NCI-H345 (cell line): ENCODE measurements around the gene DCLK2.

Source experiments
- DNase-seq: peaks from one replicate; lab custom pipeline; 2025; lab: John Stamatoyannopoulos, UW

Gene DCLK2

DNA sequence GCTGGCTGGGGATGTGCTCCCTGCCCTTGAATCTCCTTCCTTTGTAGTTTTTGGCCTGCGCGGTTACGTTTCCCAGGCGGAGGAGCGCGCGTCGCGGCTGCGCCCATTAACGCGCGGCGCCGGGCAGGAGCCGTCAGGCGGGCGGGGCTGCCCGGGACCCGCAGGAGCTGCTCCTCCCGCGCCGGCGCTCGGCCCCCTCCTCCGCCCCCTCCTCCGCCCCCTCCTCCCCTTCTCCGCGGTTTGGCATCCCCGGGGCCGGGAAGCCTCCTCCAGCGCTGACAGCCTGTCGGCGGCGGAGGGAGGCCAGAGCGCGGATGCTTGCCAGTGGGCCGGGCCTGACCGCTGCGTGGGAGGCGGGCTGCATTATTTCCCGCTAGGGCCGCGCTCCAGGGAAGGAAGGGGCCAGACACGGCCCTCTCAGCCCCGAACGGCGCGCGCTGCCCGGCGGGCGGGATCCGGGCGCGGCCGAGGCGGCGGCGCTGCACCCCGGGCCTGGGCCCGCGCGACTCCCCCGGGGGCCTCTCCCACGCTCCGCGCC is at the start of gene DCLK2:
Gene DCLK2 (plus strand): TSS at position 405 of the 538 bp plus-strand sequence. CDS start 583 bp downstream, outside the sequence.
- peak; percentile 80 for DNase-seq

DNA sequence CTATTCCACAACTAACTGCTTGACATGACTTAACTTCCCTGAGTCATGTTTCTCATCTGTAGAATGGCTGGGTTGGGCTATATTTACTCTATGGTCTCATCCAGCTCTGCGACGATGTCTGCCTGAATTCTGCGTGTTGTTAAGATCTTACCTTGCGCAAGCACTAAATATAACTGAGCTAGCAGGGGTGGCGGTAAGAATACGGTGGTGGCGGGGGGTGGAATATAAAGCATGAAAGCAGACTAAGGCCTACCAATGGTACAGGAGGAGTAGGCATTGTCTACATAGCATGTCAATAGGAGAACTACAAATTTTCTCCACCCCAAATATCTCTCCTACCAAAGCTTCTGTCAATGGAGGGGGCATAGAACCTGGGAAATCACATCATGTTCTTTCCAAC is 45.7 kb upstream of the DCLK2 start:
- DNase-seq, result no peak

DNA sequence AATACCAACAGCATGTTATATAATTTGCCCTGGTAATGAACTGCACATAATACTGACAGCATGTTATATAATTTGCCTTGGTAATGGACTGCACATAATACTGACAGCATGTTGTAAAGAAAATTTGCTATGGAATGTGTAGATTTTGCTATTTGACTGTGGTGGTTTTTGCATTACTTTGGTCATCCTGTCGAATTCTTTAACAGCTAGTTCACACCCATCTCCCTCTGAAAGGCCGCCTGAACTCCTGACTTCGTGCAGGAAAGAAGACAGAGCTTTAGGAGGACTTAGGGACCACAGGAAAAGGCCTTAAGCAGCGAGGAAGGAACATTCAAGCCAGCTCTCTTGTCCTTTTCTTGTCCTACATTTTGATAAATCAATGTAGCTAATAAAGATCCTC is 45.2 kb upstream of the DCLK2 start:
- DNase-seq, result no peak

DNA sequence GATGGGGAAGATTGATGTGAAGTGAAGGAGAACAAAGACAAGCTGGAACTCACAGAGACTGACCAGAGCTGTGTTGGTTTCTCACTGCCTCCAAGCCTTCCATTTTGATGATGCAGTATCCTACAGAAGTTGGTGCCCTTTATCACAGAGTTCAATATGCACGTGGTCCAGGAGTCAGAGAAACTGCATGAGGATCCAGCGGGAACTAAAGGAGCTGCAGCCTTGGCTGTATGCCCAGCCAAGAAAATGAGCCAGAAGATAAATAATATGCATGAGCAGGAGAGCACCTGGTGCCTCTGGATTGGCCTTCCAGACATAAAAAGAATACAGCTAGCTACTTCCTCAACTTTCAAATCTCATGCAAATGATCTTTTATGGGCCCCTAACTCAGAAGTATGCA is 44.3 kb upstream of the DCLK2 start:
- peak; percentile 48 for DNase-seq

DNA sequence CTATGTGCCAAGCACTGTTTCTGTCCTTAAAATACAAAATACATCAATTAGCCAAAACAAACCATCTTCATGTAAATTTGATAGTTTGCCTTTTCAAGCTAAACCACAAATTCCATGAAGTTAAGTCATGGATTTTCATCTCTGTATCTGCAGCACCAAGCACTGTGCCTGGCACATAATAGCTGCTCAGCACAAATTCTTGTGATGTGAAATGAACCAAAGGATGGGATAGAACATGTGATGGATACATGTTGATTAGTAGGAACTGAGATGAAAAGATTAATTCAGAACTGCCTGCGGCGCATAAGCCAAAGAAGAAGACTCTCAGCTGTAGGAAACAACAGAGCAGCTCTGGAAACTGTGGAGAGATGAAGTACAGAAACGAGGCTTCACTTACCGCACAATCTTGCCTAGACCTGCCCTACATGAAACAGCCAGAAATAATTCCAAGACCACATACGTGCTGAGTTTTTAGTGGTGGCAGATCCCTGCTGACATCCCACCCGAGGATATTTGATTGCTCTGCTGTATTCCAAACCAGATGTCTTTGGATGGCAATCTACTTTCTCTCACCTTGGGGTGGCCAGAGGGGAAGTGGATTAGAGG is 40.9 kb upstream of the DCLK2 start:
- DNase-seq, result no peak

DNA sequence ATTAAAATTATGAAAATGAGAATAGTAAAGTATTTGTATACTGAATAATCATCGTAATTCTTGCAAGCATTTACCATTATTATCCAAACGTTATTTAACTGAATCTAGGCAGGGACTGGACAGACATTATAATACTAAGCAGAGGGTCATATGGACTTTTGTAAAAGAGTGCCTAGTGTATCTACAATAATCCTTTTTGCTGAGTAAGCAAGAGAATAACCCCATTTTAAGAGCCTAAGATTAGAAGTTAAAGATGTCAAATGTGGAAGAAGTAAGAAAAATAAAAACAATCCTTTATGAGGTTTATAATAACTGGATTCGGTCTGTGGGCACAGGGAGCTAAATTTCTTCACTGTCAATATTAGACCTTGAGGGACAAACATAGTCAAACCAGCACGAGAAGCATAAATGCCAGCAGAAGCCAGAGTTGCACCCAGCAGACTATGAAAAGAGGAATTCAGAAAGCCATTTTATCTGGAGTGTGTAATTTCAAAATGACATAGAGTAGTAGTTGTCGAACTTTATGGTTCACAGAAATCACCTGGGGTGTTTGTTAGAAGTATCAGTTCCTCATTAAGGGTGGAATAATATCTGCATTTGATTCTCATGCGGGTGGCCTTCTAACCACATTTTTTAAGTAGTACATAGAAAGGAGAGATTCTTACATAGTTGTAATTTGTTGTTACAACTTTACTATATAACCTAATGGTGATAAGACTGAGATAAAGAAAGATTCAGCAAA is 39.7 kb upstream of the DCLK2 start:
- DNase-seq, result no peak

DNA sequence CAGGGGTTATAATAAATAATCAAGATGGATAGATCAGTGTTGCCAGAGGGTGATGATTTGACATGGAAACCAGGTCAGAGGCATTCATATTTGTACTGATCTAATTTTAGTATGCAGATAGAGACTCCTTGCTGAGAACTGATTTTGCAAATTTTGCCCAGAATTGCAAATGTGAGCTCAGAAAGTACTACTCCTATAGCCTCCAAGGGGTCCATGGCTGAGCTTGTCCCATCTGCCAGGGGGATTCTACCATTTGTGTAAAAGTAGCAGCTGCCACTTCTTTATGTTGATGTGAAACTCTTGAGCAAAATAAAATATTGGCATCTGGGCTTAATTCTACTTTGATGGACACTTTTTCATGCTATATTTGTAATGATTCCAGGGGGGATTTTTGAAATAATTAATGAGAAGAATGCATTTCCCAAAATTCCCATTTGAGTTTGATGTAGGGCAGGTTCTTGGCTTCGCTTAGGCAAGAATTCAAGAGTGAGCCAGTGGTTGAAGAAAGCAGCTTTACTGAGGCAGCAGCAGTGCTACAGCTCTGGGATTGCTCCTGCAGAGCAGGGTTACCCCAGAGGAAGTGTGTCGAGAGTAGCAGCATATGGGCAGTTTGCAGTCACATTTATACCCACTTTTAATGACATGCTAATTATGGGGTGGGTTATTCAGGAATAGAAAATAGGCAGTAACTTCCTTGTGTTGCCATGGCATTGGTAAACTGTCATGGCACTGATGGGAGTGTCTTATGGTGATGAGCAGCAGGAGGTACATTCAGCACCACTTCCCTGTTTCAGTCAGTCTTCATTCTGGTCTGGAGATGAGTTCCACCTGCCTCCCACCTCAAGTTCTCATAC is 38.7 kb upstream of the DCLK2 start:
- DNase-seq, result no peak

DNA sequence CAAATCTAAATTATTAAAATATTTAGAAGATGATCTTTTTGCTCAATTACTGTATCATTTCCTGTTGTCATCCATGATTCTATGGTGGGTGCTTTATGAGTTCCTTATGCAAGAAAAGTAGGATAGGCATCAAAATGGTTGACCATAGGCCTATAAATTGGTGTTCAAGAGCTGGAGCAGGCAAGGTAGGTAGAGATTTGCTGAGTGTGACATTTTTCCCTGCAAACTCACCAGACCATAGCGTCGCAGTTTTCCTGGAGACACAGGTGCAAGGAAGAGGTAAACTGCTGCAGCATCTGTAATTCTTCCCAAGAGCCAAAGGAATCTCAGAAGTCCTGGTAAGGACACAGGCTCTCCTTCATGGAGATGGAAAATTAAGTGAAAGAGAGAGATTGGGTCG is 33.7 kb upstream of the DCLK2 start:
- no peak for DNase-seq

DNA sequence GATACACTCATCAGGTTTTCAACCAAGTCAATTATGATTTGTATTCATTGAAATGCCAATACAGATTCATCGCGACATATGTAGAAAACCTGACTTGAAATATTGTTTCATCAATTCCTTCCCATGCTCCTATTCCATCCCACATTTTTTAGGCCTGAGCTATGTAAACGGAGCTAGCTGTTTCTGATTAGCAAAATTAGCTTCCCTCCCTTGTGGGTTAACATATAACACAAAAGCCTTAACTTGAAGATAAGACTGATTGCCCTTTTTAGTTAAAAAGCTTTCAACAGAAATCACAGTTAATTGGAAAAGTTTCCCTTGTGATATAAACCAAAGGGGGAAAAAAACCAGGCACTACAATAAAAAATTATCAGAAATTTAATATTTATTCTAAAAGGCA is 32.8 kb upstream of the DCLK2 start:
- no peak for DNase-seq

DNA sequence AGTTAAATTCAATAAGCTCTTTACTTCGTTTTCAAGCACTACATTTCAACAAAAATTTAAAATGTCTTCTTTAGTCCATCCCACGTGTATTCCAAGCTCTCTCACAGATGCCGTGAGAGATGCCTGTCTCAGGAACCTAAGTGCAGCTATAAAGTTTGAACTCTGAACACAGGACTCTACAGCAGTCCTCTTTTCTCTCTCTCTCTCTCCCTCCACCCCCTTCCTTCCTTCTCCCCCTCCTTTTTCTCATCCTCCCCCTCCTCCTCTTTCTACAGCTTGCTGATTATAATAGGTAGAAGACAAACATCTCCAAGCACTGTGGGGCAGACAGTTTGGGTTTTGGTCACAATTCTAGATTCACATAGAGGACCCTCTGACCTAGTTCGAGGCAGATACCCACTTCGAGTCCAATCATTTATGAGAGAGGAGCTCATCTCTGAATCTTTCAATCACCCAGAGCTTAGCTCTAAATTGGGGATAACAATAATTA is 31.5 kb upstream of the DCLK2 start:
- DNase-seq, result no peak

DNA sequence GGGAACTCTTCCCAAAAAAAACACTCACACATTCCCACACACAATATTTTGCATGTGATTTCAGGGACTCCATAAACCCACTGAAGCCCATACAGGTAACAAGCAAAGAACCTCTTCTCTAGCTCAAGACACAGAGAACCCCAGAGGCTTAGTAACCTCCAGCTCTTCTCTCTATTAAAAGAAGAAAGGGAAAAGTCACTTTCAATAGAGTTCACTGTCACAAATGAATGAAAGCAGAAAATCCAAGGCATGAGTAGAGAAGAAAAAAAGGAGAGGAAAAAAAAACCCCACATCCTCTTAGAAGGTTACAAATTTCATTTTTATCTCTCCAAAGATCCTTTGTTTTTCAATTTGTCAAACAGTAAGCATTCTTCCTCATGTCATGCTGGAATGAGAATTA is 30.7 kb upstream of the DCLK2 start:
- DNase-seq, result no peak

DNA sequence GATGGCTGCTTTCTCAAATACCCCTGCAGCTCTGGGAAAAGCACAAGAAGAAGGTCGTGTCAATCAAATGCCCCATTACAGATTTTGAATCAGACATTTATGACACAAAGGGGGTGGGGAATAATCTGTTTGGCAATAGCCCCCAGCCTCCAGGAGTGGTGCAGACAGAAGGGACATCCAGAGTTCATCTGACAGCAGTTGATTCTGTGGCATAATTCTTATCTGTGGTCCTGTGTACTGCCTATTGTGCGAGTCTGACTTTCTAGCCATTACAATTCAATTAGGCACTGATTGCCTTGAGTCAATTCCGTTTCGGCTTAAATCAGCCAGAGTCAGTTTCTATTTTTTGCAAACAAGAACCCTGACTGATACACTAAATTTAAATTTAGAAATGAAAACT is 28.6 kb upstream of the DCLK2 start:
- DNase-seq, result no peak

DNA sequence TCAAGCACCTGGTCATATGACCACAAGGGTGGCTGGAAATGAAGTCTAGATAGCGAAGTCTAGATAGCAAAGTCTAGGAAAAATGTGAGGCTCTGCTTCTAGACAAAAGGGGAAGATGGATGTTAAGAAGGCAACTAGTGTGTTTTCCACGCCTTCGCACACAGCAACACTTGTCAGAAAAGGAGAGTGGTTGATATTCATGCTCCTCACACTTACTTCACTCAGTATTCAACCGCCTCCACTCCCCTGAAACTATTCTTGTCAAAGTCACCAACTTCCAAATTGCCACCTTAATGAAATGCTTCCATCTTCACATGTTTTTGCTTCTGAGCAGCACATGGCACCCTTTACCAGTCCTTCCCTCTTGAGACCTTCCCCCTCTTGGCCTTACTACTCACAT is 27.7 kb upstream of the DCLK2 start:
- DNase-seq, result no peak

DNA sequence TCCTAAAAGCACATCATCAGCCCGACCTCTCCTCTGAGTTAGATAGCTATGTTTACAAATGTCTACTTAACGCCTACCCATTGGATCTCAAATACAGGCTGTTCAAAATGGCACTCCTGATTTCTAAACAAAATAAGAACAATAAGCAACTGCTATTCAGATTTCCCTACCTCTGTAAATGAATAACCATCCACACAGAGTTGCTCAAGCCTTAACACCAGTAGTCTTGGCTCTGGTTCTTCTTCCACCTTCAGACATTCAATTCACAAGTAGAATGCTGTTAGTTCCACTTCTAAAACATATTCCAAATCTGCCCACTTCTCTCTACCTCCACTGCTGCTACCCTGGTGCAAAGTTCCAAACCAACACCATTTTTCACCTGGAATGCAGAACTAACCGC is 27.1 kb upstream of the DCLK2 start:
- DNase-seq, result no peak

DNA sequence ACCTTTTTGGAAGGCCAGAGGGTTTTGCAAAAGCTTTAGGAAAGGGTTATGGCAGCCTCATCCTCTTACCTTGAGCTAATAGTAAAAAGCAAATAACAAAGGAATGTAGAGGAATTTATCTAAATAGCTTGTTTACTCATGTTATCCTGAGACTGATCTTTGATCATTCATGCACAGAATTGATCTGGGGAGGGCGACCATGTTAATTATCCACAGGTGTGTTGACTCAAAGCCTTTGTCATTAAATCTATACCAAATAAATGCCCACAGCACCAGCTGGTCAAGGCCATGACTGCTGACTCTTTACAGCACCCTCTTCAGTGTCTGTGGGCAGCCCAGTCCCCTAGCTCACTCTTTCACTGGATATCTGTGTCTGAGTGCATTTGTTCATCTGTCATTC is 22.8 kb upstream of the DCLK2 start:
- no peak for DNase-seq

DNA sequence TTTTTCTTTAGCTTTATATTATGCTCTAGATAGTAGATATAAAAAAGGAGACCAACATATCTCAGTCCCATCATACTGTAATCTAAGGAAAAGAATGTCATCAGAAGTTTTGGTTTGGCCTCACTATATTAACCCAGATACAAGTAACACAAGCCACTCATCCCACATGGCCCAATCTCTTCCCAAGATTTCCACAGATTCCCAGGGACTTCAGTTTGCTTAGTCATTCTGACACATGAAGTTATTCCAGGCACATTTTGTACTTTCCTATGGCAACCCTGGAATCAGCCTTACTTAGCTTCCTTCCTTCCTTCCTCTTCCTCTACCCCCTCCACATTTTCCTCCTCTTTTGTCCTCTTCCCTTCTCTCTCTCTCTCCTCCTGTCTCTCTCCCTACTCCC is 21.7 kb upstream of the DCLK2 start:
- no peak for DNase-seq

DNA sequence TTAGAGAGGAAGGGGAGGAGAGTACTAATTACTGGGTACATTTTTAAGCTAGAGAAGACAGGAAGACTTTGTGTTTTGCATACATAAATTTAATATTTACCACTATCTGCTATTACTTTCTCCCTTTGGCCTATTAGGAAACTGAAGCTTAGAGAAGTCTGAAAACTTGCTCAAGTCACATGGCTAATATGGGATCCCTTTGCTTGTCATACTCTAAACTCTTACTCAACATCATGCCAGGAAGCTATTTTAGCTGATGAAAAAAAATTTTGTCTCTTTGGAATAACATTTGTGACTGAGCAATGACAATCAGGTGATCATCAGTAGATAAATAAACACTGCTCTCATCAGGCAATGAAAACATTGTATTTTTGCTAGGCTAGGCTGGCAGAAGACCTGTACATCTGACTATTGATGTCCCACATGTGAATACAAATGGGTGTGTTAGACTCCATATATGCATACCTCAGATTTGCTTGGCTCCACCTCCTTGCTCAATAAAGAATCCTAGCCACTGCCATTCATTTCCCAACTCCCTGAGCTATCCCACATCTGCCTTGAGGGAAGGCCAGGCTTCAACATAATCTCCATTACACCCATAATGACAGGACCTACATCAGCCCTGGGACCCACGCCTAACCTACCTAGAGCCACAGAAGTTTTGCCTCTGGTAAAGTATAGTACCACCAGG is 17.0 kb upstream of the DCLK2 start:
- DNase-seq, result no peak

DNA sequence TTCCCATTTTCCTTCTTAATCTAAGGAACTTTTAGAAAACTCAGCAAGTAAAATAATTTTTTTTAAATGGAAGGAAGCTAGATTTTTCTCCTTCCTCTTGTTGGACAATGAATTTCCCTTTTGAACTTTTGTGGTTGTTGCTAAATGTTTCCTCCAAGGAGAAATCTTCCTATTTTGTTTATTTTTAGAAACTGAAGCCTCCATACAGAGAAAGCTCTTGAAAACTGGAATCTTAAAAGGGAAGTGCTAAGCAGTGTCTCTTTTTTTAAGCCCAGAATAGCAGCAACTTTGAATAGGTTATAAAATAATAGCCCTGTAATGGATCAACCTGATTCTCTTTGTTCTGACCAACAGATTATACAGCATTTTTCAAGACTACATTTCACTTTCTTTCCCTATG is 15.1 kb upstream of the DCLK2 start:
- DNase-seq, result no peak

DNA sequence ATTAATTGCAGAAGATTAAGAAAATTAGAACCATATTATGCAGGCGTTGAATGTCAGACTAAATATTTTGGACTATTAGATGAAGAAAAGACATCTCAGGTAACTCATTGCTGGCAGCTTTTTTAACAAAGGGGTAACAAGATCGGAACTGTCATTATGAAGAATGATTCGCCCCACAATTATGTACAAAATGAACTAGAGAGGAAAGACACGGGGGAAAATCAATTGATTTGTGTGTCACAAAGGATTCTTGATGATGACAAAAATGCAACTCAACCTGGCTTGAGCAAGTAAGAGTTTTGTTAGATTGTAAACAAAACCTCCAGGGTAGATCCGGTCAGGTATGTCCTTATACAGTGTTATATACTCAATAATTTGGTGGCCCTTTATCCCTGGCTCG is 12.5 kb upstream of the DCLK2 start:
- DNase-seq, result no peak

DNA sequence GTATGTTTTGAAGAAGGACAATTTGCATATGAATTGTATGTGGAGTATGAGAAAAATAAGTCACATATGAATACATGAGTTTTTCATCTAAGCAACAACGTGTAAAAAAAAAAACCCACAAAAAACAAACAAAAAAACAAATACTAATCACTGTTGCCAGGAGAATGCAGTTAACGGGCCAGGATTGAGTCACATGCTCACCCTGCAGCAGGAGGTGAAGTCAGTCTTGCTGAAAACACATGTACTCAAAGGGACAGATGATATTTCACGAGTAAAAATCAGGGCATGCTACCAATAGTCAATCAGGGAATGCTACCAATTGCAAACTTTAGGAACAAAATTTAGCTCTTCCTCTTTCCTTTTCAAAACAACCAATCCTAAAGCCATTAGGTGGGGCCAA is 10.4 kb upstream of the DCLK2 start:
- no peak for DNase-seq

DNA sequence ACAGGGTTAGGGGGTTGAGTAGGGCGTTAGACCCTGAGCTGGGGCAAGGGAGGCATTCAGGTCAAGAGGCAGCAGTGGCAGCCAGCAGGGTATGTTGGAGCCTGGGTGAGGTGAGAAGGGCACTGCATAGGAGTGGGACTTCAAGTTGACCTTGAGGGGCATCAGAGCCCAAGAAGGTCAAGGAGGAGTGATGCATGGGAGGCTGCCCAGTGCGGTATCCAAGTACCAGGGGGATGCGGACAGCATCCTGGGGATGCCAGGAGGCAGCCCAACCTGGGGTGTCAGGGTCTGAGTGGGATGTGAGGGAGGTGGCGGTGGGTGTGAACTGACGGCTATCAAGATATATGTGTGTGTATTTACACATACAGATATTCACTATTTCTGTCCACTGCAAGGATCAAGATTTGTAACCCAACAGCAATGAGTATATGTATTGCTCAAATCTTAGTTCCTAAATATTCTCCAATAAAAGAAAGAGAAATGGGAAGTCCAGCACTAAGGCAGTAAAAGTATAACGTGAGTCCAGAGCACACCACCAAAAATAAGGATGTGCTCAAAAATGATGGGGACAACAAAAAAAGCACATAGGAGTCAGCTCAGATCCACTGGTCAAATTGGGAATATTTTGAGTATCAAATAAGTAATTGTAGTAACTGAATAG is 9.8 kb upstream of the DCLK2 start:
- no peak for DNase-seq

DNA sequence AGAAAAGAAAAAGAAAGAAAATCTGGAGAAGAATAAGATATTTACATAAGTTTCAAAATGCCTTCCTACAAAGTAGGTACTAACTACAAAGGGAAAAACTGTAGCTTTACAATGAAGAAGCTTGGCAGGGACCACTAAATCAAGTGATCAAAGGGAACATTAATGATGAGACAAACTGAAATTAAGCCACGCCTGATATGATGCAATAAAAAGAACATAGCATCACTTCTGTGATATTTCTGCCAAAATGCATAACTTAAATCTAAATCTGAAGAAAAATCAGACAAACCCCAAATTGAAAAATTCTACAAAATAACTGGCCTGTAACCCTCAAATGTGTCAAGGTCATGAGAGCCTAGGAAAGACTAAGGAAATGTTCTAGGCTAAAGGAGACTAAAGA is 8.9 kb upstream of the DCLK2 start:
- DNase-seq, result no peak
